Neutrophil (primary cell): Measurements from ENCODE around the gene RPS5.
A peak's percentile ranks its signal among the peaks of the same experiment; 100 is the strongest.

Source experiments
- H3K27ac ChIP-seq: fragments of 200-600 bp; sonication (generic); 2 replicates; pipeline ENCODE4 v1.5.1; 2016; ENCODE audit warnings: mild to moderate bottlenecking, moderate library complexity
- H3K27me3 ChIP-seq: fragments of 200-600 bp; sonication (generic); 2 replicates; pipeline ENCODE4 v1.6.0; 2016; ENCODE audit warnings: mild to moderate bottlenecking
- H3K36me3 ChIP-seq: fragments of 200-600 bp; sonication (generic); 2 replicates; pipeline ENCODE4 v1.5.1; 2017
- H3K4me1 ChIP-seq, 2 experiments: fragments of 200-600 bp in 1 of 2; sonication (generic) in 1 of 2; 1 replicate in 1 of 2; 2 replicates in 1 of 2; pipeline versions ENCODE4 v1.5.1 to v1.6.1; 2013 to 2016; ENCODE audit warnings: low read depth in 1 of 2, low read length in 1 of 2, mild to moderate bottlenecking in 1 of 2, moderate library complexity in 1 of 2; ENCODE audit not compliant: control insufficient read depth in 1 of 2, insufficient read depth in 1 of 2
- H3K4me3 ChIP-seq, 2 experiments: fragments of 200-600 bp in 1 of 2; sonication (generic) in 1 of 2; 1 replicate in 1 of 2; 2 replicates in 1 of 2; pipeline ENCODE4 v1.5.1; 2013 to 2016; ENCODE audit warnings: low read depth in 1 of 2, low read length in 1 of 2, mild to moderate bottlenecking in 1 of 2, moderate library complexity in 1 of 2
- H3K9me3 ChIP-seq: fragments of 200-600 bp; sonication (generic); 2 replicates; pipeline ENCODE4 v1.5.1; 2016
- CTCF ChIP-seq: fragments of 200-600 bp; sonication (generic); IDR thresholded peaks from 2 replicates; pipeline ENCODE4 v1.5.1; 2016; ENCODE audit warnings: antibody characterized with exemption

Gene RPS5

GRCh38 chr19:58355908-58356765 lies 30.9 kb upstream of the RPS5 start:
- Histone ChIP-seq H3K36me3 (no peaks in the 10 kb centered on the region), H3K27me3 (peaks cover 46% of the 10 kb centered on the region), H3K27ac (no peak overlapping the region), H3K4me1 (peaks cover 10 to 11% of the 10 kb centered on the region in 2 experiments), H3K4me3 (no peak overlapping the region), H3K9me3 (no peaks in the 10 kb centered on the region)
- no peak for TF ChIP-seq CTCF

GRCh38 chr19:58356766-58357480 lies 30.1 kb upstream of the RPS5 start:
- Histone ChIP-seq H3K9me3 (no peaks in the 10 kb centered on the region), H3K36me3 (no peaks in the 10 kb centered on the region), H3K4me3 (no peak overlapping the region), H3K27me3 (peaks cover 41% of the 10 kb centered on the region), H3K27ac (no peak overlapping the region), H3K4me1 (peaks cover 14 to 15% of the 10 kb centered on the region in 2 experiments)
- no peak for TF ChIP-seq CTCF

GRCh38 chr19:58357481-58358145 lies 29.5 kb upstream of the RPS5 start:
- Histone ChIP-seq H3K36me3 (no peaks in the 10 kb centered on the region), H3K4me1 (peaks cover 19 to 20% of the 10 kb centered on the region in 2 experiments), H3K27me3 (peaks cover 41% of the 10 kb centered on the region), H3K9me3 (no peaks in the 10 kb centered on the region), H3K4me3 (no peak overlapping the region), H3K27ac (no peak overlapping the region)
- TF ChIP-seq CTCF = no peak

- Histone ChIP-seq H3K9me3 (no peaks in the 10 kb centered on the region), H3K27me3 (peaks cover 15% of the 10 kb centered on the region), H3K27ac (peak overlapping the region; percentile 78), H3K4me1 (peaks cover 22 to 27% of the 10 kb centered on the region in 2 experiments), H3K4me3 (peak overlapping the region; percentile 81 to 91), H3K36me3 (no peaks in the 10 kb centered on the region)
- TF ChIP-seq CTCF = no peak
Measured at GRCh38 chr19:58361900-58362271, 25.2 kb upstream of the RPS5 start.

GRCh38 chr19:58362272-58362994 lies 24.6 kb upstream of the RPS5 start, which contains the start of gene ZNF497:
ZNF497 (minus strand) TSS chr19:58362751; CDS start chr19:58357635, 5,116 bp downstream.
- peak within 1 kb of the TSS; percentile 78 for H3K27ac ChIP-seq
- H3K4me1 ChIP-seq = peaks cover 21 to 24% of the 10 kb centered on the region in 2 experiments
- H3K4me3 ChIP-seq = peak within 1 kb of the TSS; percentile 81 to 91
- peaks cover 9% of the 10 kb centered on the region for H3K27me3 ChIP-seq
- no peak for TF ChIP-seq CTCF
- H3K36me3 ChIP-seq = no peaks in the 10 kb centered on the region
- no peaks in the 10 kb centered on the region for H3K9me3 ChIP-seq
